Bronchial epithelial cell (primary cell): ENCODE results near the gene RPL7A. TPM values are rescaled to one million over a fixed set of nuclear protein-coding genes. Genes with fewer than 3 reads are reported as not detected.

Experiments
- DNase-seq: peaks from one replicate; pipeline ENCODE4 v3.0.0-alpha.2; 2010; ENCODE audit warnings: low read depth
- FAIRE-seq: peaks from 2 replicates; lab custom pipeline; 2011; peaks lifted over from hg19 to GRCh38; lab: Jason Lieb, UNC
- H3K27me3 ChIP-seq: 2 replicates; pipeline ENCODE4 v1.5.1; 2011; ENCODE audit warnings: low read length; ENCODE audit not compliant: control insufficient read depth, insufficient read depth
- H3K36me3 ChIP-seq: 2 replicates; pipeline ENCODE4 v1.5.1; 2011; ENCODE audit warnings: low read length; ENCODE audit not compliant: control insufficient read depth, insufficient read depth
- H3K4me3 ChIP-seq: 2 replicates; pipeline ENCODE4 v1.5.1; 2011; ENCODE audit warnings: mild to moderate bottlenecking, low read depth, low read length, control low read depth
- CTCF ChIP-seq: IDR thresholded peaks from 2 replicates; pipeline ENCODE4 v1.5.1; 2011; ENCODE audit warnings: mild to moderate bottlenecking, moderate library complexity, low read length, control low read depth, inconsistent platforms; ENCODE audit not compliant: insufficient read depth, severe bottlenecking
- total RNA-seq: library from RNA; depleted of rRNA; stranded (reverse); fragments of >200 nt; gene quantifications from 2 replicates; pipeline ENCODE4 v1.2.1, GENCODE V29; 2014

Gene RPL7A
- total RNA-seq, 1 donor from 2014 or later: 3,023 TPM

- no peak for TF ChIP-seq CTCF
- no peak for FAIRE-seq
- no peak for DNase-seq
- peaks cover 6% of the 10 kb centered on the region for H3K27me3 ChIP-seq
- H3K4me3 ChIP-seq: no peak overlapping the region
- no peaks in the 10 kb centered on the region for H3K36me3 ChIP-seq
These were observed 43.3 kb upstream of the RPL7A start for GRCh38 chr9:133304477-133305377.

- DNase-seq (no peak), FAIRE-seq (no peak)
- H3K27me3 ChIP-seq: peaks cover 6% of the 10 kb centered on the region
- no peaks in the 10 kb centered on the region for H3K36me3 ChIP-seq
- no peak for TF ChIP-seq CTCF
- H3K4me3 ChIP-seq: no peak overlapping the region
These were observed 42.3 kb upstream of the RPL7A start for GRCh38 chr9:133305731-133306130.

- no peak overlapping the region for H3K4me3 ChIP-seq
- H3K27me3 ChIP-seq: peaks cover 6% of the 10 kb centered on the region
- FAIRE-seq: no peak
- no peak for DNase-seq
- H3K36me3 ChIP-seq: no peaks in the 10 kb centered on the region
- no peak for TF ChIP-seq CTCF
These were observed 41.5 kb upstream of the RPL7A start for GRCh38 chr9:133306242-133307204.

GRCh38 chr9:133307301-133307700 lies 40.7 kb upstream of the RPL7A start:
- H3K27me3 ChIP-seq: peaks cover 6% of the 10 kb centered on the region
- no peak for DNase-seq

GRCh38 chr9:133309608-133310007 lies 38.4 kb upstream of the RPL7A start:
- no peak for TF ChIP-seq CTCF
- no peak for DNase-seq
- Histone ChIP-seq H3K27me3 (peaks cover 2% of the 10 kb centered on the region), H3K36me3 (no peaks in the 10 kb centered on the region), H3K4me3 (no peak overlapping the region)
- no peak for FAIRE-seq

More at GRCh38 chr9:133307301-133307700, 40.7 kb upstream of the RPL7A start:
- no peak for TF ChIP-seq CTCF
- no peak for FAIRE-seq
- Histone ChIP-seq H3K36me3 (no peaks in the 10 kb centered on the region), H3K4me3 (no peak overlapping the region)
